ENCODE data around the gene MYCBPAP. TPM values are rescaled to one million over a fixed set of nuclear protein-coding genes. Genes with fewer than 3 reads are reported as not detected.

Gene MYCBPAP
- total and polyA plus RNA-seq, 4 donors = 0.73 to 6.4 (median 2.8) TPM

DNA sequence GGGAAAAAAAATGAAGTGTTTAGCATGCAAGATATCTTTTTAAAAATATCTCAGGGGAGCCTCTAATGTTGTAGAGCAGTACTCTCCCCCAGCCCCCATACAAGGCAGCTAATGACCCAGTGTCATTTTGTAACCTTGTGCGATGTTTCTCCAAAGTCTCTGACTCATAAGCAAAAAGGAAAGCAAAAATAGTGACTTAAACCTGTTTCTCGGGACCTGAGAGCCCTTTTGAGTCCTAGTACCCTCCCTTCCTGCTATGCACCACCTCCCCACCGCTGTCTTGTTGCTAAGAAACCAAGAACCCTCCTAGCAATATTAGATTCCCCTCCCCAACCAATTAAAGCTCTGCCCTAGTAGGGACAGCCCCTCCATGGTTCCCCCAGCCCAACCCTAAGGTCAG, 2.8 kb downstream of the MYCBPAP start:
- H3K4me1 ChIP-seq (ENCODE audit: control insufficient read depth in 5 of 5, insufficient read depth in 5 of 5, low read length in 5 of 5) = peaks cover 3 to 13% (median 5%) of the 10 kb centered on the region in 5 donors
- TF ChIP-seq, protein P1, sequence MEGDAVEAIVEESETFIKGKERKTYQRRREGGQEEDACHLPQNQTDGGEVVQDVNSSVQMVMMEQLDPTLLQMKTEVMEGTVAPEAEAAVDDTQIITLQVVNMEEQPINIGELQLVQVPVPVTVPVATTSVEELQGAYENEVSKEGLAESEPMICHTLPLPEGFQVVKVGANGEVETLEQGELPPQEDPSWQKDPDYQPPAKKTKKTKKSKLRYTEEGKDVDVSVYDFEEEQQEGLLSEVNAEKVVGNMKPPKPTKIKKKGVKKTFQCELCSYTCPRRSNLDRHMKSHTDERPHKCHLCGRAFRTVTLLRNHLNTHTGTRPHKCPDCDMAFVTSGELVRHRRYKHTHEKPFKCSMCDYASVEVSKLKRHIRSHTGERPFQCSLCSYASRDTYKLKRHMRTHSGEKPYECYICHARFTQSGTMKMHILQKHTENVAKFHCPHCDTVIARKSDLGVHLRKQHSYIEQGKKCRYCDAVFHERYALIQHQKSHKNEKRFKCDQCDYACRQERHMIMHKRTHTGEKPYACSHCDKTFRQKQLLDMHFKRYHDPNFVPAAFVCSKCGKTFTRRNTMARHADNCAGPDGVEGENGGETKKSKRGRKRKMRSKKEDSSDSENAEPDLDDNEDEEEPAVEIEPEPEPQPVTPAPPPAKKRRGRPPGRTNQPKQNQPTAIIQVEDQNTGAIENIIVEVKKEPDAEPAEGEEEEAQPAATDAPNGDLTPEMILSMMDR (IDR thresholded peaks at IDR 0.05; ENCODE audit: control extremely low read depth, extremely low read depth) = no peak
- no peak overlapping the region for H3K4me3 ChIP-seq
- H3K36me3 ChIP-seq (ENCODE audit: control insufficient read depth in 4 of 4, insufficient read depth in 4 of 4, low read length in 4 of 4) = no peaks in the 10 kb centered on the region
- 39 to 55% methylated on average over 3 of the region's 3 CpGs for WGBS, 2 donors
- H3K9me3 ChIP-seq (ENCODE audit: control insufficient read depth in 4 of 4, insufficient read depth in 3 of 4, low read length in 3 of 4) = no peaks in the 10 kb centered on the region
- no peak overlapping the region for H3K9ac ChIP-seq (ENCODE audit: insufficient read depth in 1 of 2, low read length in 2 of 2)
- H3K27me3 ChIP-seq (ENCODE audit: control insufficient read depth in 3 of 3, insufficient read depth in 3 of 3, low read length in 2 of 3) = no peaks in the 10 kb centered on the region
- no peak for ATAC-seq (ENCODE audit: insufficient read depth, low FRiP score)
- no peak overlapping the region for H3K27ac ChIP-seq (ENCODE audit: low read depth in 1 of 2, low read length in 1 of 2)
- peak in 1 of 3 donors; percentile 48 for DNase-seq

DNA sequence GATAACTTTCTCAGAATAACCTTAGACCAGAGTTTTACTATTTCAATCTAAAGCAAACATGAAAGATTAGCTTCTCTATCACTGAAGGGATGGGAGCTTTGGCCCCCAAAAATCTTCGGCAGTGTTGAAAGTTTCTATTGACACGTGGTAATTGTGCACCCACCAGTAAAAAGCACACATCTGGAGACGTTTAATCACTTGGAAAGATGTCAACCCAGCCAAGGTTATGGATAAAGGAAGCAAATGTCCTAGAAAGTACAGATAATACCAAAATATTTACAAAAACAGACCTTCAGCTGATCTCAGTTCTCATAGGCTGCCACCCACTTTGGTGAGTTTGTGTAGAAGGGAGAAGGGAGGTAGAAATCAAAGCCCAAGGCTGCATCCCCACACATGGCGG, 5.3 kb downstream of the MYCBPAP start:
- no peaks in the 10 kb centered on the region for H3K36me3 ChIP-seq (ENCODE audit: control insufficient read depth in 4 of 4, insufficient read depth in 4 of 4, low read length in 4 of 4)
- H3K27me3 ChIP-seq (ENCODE audit: control insufficient read depth in 3 of 3, insufficient read depth in 3 of 3, low read length in 2 of 3) = no peaks in the 10 kb centered on the region
- no peaks in the 10 kb centered on the region for H3K9me3 ChIP-seq (ENCODE audit: control insufficient read depth in 4 of 4, insufficient read depth in 3 of 4, low read length in 3 of 4)
- WGBS, 2 donors = 80 to 89% methylated on average over 4 of the region's 4 CpGs
- peaks cover 0 to 14% (median 5%) of the 10 kb centered on the region in 5 donors for H3K4me1 ChIP-seq (ENCODE audit: control insufficient read depth in 5 of 5, insufficient read depth in 5 of 5, low read length in 5 of 5)
- TF ChIP-seq, protein P1 (IDR thresholded peaks at IDR 0.05; ENCODE audit: control extremely low read depth, extremely low read depth) = no peak
- ATAC-seq (ENCODE audit: insufficient read depth, low FRiP score) (no peak), DNase-seq (no peak)
- H3K27ac ChIP-seq (ENCODE audit: low read depth in 1 of 2, low read length in 1 of 2) = no peak overlapping the region
- no peak overlapping the region for H3K4me3 ChIP-seq
- H3K9ac ChIP-seq (ENCODE audit: insufficient read depth in 1 of 2, low read length in 2 of 2) = no peak overlapping the region

DNA sequence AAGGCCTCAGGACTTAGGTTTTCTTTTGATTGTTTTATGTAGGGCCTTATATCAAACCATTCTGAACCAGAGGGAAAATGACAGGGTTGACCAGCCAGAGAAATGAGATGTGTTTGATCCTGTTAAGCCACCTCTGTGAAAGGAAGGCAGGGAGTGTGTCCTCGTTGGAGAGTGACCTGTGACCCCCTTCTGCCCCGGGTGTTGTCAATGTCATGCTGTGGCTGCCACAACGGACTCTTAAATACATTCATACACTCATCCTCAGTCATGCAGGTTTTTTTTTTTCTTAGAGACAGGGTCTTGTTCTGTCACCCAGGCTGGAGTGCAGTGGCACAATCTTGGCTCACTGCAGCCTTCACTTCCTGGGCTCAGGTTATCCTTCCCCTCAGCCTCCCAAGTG, 6.1 kb downstream of the MYCBPAP start:
- no peaks in the 10 kb centered on the region for H3K36me3 ChIP-seq (ENCODE audit: control insufficient read depth in 4 of 4, insufficient read depth in 4 of 4, low read length in 4 of 4)
- TF ChIP-seq, protein P1 (IDR thresholded peaks at IDR 0.05; ENCODE audit: control extremely low read depth, extremely low read depth) = no peak
- ATAC-seq (ENCODE audit: insufficient read depth, low FRiP score) = no peak
- H3K4me3 ChIP-seq = no peak overlapping the region
- H3K27ac ChIP-seq (ENCODE audit: low read depth in 1 of 2, low read length in 1 of 2) = no peak overlapping the region
- H3K9ac ChIP-seq (ENCODE audit: insufficient read depth in 1 of 2, low read length in 2 of 2) = no peak overlapping the region
- WGBS, 2 donors = 73 to 93% methylated on average over 3 of the region's 3 CpGs
- H3K9me3 ChIP-seq (ENCODE audit: control insufficient read depth in 4 of 4, insufficient read depth in 3 of 4, low read length in 3 of 4) = no peaks in the 10 kb centered on the region
- H3K4me1 ChIP-seq (ENCODE audit: control insufficient read depth in 5 of 5, insufficient read depth in 5 of 5, low read length in 5 of 5) = peaks cover 0 to 19% (median 5%) of the 10 kb centered on the region in 5 donors
- no peak for DNase-seq
- H3K27me3 ChIP-seq (ENCODE audit: control insufficient read depth in 3 of 3, insufficient read depth in 3 of 3, low read length in 2 of 3) = no peaks in the 10 kb centered on the region
